ENCODE measurements around the gene WNT1.

The WNT1 gene

GRCh38 chr12:49028666-49029275, 50.6 kb downstream of the WNT1 start:
- DNase-seq (ENCODE audit: low spot score): no peak

- no peak for DNase-seq (ENCODE audit: low spot score)
Observed at GRCh38 chr12:49030119-49030518, 52.0 kb downstream of the WNT1 start.

- no peak for DNase-seq (ENCODE audit: low spot score)
Observed at GRCh38 chr12:49030714-49031572, 52.8 kb downstream of the WNT1 start.

GRCh38 chr12:49031573-49032161, 53.5 kb downstream of the WNT1 start:
- no peak for DNase-seq (ENCODE audit: low spot score)
